Pons (tissue), 1 donor: Measurements from ENCODE around the gene CISH.

Source experiments
- DNase-seq: peaks from one replicate; pipeline ENCODE4 v3.0.0-alpha.2; 2016; ENCODE audit warnings: low spot score

Gene CISH, protein sequence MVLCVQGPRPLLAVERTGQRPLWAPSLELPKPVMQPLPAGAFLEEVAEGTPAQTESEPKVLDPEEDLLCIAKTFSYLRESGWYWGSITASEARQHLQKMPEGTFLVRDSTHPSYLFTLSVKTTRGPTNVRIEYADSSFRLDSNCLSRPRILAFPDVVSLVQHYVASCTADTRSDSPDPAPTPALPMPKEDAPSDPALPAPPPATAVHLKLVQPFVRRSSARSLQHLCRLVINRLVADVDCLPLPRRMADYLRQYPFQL

DNA sequence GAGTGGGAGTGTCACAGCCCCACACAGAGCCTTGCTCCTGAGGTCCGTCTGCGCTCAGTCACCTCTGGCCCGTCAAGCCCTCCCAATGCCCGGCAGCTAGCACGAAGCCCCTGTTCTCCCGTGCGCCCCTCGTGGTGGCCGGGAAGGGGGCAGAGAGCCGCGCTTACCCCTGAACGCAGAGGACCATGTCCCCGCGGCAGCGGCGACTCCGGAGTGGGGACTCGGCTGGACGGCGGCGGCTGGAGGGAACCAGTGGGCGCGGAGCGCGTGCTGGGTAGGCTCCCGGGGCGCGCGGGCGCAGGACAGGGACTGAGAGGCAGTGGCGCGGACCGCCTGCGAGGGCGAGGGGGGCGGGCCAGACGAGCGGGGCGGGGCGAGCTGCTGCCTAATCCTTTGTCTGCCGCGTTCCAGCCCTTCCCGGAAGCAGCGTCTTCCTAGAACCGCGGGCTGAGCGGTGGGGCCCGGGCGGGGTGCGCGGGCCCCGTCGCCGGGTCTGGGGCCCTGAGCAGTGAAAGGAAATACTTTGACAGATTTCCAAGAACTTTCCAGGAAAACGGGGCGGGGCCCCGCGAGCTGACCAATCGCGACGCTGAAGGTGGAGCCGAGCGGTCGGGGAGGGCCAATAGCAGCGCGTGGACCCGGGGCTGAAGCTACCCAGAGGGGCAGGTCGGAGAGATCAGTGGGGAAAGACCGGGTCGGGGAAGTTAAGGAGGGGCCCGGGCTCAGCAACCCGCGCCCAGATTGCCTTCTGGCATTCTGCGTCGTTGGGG lies at the start of gene CISH:
Gene CISH (minus strand): TSS at position 311 of the 770 bp plus-strand sequence. CDS start 124 bp downstream, at position 187.
- peak; percentile 75 for DNase-seq

GRCh38 chr3:50660386-50660785 lies 48.8 kb upstream of the CISH start:
- no peak for DNase-seq

DNA sequence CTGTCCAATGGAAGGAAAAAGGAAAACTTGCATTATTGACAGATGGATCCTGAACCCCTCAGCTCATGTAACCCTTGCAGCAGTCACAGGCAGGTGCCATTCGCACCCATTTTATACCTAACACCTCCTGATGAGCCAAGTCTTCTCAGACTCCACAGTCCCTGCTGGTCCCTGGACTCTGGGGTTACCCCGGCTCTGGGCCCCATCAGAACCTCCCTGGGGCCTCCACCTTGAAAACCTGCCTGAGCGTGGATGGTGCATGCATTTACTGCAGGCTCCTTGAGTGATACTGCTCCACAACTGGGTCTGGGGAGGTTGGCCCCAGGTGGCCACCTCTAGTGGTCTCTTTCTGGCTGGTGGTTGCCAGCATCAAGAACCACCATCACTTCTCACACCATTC lies 47.3 kb upstream of the CISH start:
- no peak for DNase-seq

DNA sequence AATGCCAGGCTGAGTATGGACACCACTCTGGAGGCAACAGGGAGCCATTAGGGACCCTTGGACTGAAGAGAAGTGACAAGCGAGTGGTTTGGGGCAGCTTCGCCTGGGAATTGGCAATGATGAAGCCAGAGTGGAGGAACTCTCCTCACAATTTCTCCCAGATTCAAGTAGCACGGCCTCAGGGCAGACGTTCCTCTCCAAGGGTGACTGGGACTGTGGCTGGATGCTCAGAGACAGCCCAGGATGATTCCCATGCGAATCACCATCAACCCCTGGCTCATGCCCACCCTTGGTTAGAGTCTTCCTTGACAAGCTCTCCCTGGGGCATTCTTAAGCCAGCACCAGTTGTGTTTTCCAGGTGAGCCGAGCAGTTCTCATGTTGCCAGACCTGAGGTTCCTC lies 46.8 kb upstream of the CISH start:
- DNase-seq: no peak

GRCh38 chr3:50657816-50658215 lies 46.2 kb upstream of the CISH start:
- DNase-seq: no peak

GRCh38 chr3:50657407-50657806 lies 45.8 kb upstream of the CISH start:
- DNase-seq: no peak

DNA sequence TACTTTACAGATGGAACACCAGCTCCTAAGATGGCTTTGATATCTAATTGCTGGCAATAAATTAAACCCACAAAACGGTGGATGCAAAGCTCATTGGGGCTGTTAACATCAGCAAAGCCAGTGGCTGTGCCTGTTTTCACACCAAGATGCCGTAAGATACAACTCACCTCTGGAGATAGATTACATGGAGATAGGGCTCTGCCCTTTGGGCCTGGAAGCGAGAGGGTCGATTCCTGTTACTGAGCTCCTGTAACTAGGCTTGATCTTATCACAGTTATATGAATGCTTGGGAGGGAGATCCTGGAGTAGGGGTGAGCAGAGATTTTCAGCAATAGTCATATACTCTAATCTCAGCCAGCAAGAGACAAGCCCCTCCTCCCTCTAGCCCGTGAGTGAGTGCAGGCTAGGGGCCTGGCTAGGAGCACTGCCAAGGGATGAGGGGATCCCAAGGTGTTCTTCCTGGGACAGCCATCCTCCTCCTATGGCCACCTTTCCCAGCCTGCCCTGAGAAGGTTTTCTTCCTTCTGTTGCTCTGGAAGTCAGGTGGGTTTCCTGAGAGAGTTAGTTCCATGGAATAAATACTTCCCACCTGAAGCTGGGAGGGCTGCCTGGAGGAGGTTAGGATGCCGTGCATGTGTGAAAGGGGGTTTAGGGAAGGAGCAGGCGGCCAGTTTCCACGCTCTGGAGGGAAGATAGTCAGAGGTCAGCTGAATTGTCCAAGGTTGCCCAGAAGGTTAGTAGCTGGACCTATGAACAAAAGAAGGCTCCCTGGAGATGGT lies 45.0 kb upstream of the CISH start:
- no peak for DNase-seq

- no peak for DNase-seq
Measured at GRCh38 chr3:50655009-50655830, 43.6 kb upstream of the CISH start.

- DNase-seq: no peak
Measured at GRCh38 chr3:50653937-50654595, 42.5 kb upstream of the CISH start.

DNA sequence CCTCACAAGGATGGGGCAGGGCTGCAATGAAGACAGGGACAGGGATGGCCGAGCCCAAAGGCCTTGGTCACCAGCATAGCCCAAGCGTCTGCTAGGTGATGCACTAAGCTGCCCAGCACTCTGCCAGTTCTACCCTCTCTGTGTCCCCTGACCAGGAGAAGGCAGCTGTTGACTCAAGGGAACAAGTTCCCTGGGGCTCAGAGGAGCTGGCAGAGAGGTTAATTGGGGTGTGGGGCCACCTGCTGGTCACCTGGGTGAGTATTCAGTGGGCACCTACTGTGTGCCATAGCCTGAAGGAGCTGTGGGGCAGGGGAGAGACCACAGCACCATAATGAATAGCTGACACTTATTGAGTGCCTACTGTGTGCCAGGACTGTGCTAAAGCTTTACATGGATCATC lies 41.1 kb upstream of the CISH start:
- DNase-seq: no peak

DNA sequence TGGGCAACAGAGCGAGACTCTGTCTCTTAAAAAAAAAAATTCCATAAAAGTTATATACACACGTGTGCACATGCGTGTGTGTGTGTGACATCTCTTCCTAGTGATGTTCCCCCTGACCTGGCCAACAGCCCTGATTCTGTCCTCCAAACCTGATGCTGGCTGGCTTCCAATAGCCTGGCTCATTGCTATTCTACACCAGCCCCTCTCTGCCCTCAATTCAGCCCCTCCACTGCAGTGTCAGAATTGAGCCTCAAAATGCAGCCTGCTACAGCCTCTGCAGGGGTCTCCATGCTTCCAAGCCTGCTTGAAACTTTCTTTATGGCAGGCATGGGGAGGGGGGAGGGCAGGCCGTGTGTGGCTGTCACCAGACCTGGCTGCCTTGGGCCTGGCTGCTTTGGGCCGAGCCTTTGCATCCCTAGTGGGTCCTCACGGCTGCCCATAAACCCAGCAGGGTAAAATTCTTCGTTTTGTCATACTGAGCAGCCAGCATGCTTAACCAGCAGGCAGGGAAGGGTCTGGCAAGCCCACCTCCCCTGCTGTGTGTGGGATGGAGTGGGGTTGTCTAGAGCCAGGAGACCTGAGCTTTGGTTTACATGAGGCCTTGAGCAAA lies 40.5 kb upstream of the CISH start:
- no peak for DNase-seq

DNA sequence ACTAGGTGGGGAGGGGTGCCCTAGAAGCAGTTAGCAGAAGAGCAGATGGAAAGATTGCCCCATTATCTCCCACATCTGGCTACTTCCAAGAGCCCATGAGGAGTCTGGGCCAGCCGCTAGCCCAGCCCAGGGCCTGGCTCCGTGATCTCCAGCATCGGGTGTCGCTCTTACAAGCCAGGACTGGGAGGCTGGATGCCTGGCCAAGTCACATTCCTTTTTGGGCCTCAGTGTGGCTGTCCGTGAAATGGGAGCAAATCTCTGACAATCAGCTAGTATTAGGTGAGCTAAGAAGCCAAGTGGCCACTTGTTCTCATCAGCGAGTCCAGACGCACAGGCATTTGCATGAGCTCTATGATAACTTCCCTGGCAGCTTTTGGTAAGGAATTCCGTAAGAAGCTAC lies 39.9 kb upstream of the CISH start:
- no peak for DNase-seq

- DNase-seq: no peak
Measured at GRCh38 chr3:50650018-50650417, 38.4 kb upstream of the CISH start.

GRCh38 chr3:50649451-50649931 lies 37.9 kb upstream of the CISH start:
- DNase-seq: peak; percentile 49

- no peak for DNase-seq
Measured at GRCh38 chr3:50648944-50649343, 37.4 kb upstream of the CISH start.

DNA sequence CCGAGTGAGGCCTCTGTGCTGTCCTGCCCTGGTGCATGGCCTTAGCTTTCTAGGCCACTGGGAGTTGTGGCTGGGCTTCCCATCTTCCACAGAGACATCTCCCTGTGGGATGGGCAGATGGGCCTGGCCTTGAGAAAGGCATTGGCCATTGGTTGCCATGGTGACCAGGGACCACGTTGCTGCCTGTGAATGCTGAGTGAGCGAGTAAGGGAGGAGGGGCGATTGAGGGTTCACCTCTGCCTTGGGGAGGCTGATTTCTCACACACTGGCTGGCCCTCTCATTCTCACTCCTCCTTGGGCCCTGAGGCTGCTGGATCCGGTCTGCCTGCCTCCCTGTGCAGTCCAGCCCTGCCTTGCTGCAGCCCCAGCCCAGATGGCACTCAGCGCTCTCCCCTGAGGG lies 36.7 kb upstream of the CISH start:
- DNase-seq: no peak

DNA sequence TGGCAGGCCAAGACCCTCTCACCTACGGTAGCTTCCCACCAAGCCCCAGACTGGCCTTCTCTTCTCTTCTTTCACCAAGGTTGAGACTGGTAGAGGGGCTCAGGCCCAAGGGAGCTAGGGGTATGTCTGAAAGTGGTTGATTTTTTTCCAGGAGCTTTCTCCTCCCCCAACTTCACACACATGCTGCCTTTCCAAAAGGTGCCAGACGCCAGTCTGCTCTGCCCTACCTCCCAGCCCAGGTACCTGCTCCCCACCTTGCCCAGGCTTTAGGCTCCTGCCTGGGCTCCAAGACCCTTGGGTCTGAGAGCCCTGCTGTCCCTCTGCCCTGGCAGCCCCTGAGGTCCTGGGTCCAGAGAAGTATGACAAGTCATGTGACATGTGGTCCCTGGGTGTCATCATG lies 33.8 kb upstream of the CISH start:
- no peak for DNase-seq

DNA sequence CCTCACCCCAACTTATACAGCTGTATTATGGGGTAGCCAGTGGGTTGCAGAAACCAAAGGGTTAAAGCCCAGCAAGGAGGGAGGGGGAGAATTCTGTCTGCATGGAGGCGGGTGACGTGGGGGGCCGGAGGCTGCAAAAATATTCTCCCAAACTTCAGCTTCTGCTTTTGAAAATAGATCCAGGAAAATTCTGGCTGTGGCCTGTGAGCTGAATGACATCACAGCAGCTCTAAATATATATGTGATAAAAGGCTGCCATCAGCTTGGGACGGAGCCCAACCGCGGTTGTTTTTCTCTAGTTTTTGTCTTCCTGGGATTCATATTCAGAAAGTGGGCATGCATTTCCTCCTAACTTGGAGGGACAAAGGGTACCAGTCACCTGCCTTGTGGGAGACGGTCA lies 33.0 kb upstream of the CISH start:
- no peak for DNase-seq

- no peak for DNase-seq
Measured at GRCh38 chr3:50642382-50642781, 30.8 kb upstream of the CISH start.

- DNase-seq: no peak
Measured at GRCh38 chr3:50639055-50639494, 27.5 kb upstream of the CISH start.

DNA sequence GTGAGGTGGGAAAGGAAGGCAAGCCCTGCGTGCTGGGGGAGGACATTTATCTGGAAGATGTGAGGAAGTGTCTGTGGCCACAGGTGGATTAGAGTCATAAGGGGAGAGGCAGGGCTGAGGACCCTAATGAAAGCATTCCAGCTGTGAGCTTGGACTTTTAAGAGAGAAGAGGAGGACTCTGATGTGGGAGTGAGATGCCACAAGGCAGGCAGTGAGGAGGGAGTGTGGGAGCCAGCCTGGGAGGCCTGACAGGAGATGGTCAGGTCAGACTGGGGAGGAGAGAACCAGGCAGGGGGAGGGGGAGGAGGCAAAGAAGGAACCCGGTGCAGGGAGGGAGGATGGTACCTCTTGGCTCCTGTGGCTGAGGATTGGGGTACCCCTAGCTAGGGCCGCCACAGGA lies 26.4 kb upstream of the CISH start:
- no peak for DNase-seq
